H9 (cell line): ENCODE data around the gene MAMDC4. TPM values are rescaled to one million over a fixed set of nuclear protein-coding genes. Genes with fewer than 3 reads are reported as not detected.

ENCODE experiments used
- DNase-seq: peaks from one replicate; pipeline ENCODE4 v3.0.0-alpha.2; 2017
- H2AFZ ChIP-seq: one replicate; pipeline ENCODE4 v1.6.1; 2013; ENCODE audit warnings: mild to moderate bottlenecking, low read length, control low read depth, moderate library complexity
- H2AK5ac ChIP-seq: 2 replicates; pipeline ENCODE4 v1.6.1; 2013; ENCODE audit warnings: low read length, control low read depth, mixed read lengths; ENCODE audit not compliant: insufficient read length
- H2BK120ac ChIP-seq: one replicate; pipeline ENCODE4 v1.6.1; 2013; ENCODE audit warnings: low read depth, mild to moderate bottlenecking, low read length, control low read depth, inconsistent platforms; ENCODE audit not compliant: poor library complexity, severe bottlenecking
- H2BK12ac ChIP-seq: 2 replicates; pipeline ENCODE4 v1.6.1; 2013; ENCODE audit warnings: low read length, control low read depth, mixed read lengths, low read depth; ENCODE audit not compliant: insufficient read length
- H2BK15ac ChIP-seq: 2 replicates; pipeline ENCODE4 v1.6.1; 2013; ENCODE audit warnings: low read depth, low read length, control low read depth
- H2BK20ac ChIP-seq: one replicate; pipeline ENCODE4 v1.6.1; 2013; ENCODE audit warnings: low read depth, mild to moderate bottlenecking, low read length, control low read depth, inconsistent platforms; ENCODE audit not compliant: poor library complexity, severe bottlenecking
- H2BK5ac ChIP-seq: 2 replicates; pipeline ENCODE4 v1.6.1; 2013; ENCODE audit warnings: low read length, control low read depth, mixed read lengths; ENCODE audit not compliant: insufficient read length
- H3K14ac ChIP-seq: 2 replicates; pipeline ENCODE4 v1.6.1; 2013; ENCODE audit warnings: low read length, control low read depth; ENCODE audit not compliant: insufficient read depth
- H3K18ac ChIP-seq: 2 replicates; pipeline ENCODE4 v1.6.1; 2013; ENCODE audit warnings: low read depth, mild to moderate bottlenecking, mixed read lengths, low read length, control low read depth; ENCODE audit not compliant: insufficient read length
- H3K23ac ChIP-seq: 2 replicates; pipeline ENCODE4 v1.6.1; 2013; ENCODE audit warnings: low read length, control low read depth, mixed read lengths, low read depth; ENCODE audit not compliant: insufficient read length
- H3K23me2 ChIP-seq: 2 replicates; pipeline ENCODE4 v1.6.1; 2013; ENCODE audit warnings: low read depth, mild to moderate bottlenecking, mixed read lengths, low read length, control low read depth; ENCODE audit not compliant: insufficient read length, poor library complexity, severe bottlenecking
- H3K27ac ChIP-seq: 2 replicates; pipeline ENCODE4 v1.5.1; 2013; ENCODE audit warnings: low read length, control low read depth, mixed read lengths, low read depth; ENCODE audit not compliant: insufficient read length
- H3K27me3 ChIP-seq: 2 replicates; pipeline ENCODE4 v1.6.1; 2013; ENCODE audit warnings: low read length, control low read depth, inconsistent platforms; ENCODE audit not compliant: insufficient read depth
- H3K4ac ChIP-seq: 2 replicates; pipeline ENCODE4 v1.6.1; 2013; ENCODE audit warnings: low read depth, mild to moderate bottlenecking, control low read depth, inconsistent platforms, low read length, moderate library complexity
- H3K4me1 ChIP-seq: 2 replicates; pipeline ENCODE4 v1.6.1; 2013; ENCODE audit warnings: low read length, control low read depth, inconsistent platforms; ENCODE audit not compliant: insufficient read depth
- H3K4me2 ChIP-seq: 2 replicates; pipeline ENCODE4 v1.6.1; 2013; ENCODE audit warnings: low read length, control low read depth, mixed read lengths; ENCODE audit not compliant: insufficient read length, insufficient read depth
- H3K56ac ChIP-seq: 2 replicates; pipeline ENCODE4 v1.6.1; 2013; ENCODE audit warnings: low read depth, mild to moderate bottlenecking, mixed read lengths, low read length, control low read depth; ENCODE audit not compliant: insufficient read length
- H3K79me1 ChIP-seq: 2 replicates; pipeline ENCODE4 v1.6.1; 2013; ENCODE audit warnings: low read depth, mild to moderate bottlenecking, moderate library complexity, low read length, control low read depth, inconsistent platforms; ENCODE audit not compliant: insufficient read depth, poor library complexity, severe bottlenecking
- H3K79me2 ChIP-seq: 2 replicates; pipeline ENCODE4 v1.6.1; 2013; ENCODE audit warnings: low read length, control low read depth, inconsistent platforms; ENCODE audit not compliant: insufficient read depth
- H3K9ac ChIP-seq: 2 replicates; pipeline ENCODE4 v1.6.1; 2013; ENCODE audit warnings: low read length, control low read depth, mixed read lengths; ENCODE audit not compliant: insufficient read length; ENCODE audit errors: extremely low read depth
- H3K9me3 ChIP-seq: one replicate; pipeline ENCODE4 v1.6.1; 2013; ENCODE audit warnings: low read depth, low read length, inconsistent platforms; ENCODE audit not compliant: control insufficient read depth
- H3T11ph ChIP-seq: one replicate; pipeline ENCODE4 v1.6.1; 2013; ENCODE audit warnings: mild to moderate bottlenecking, low read length, control low read depth, inconsistent platforms
- H4K20me1 ChIP-seq: one replicate; pipeline ENCODE4 v1.6.1; 2013; ENCODE audit not compliant: control insufficient read depth, insufficient read length, insufficient read depth
- H4K5ac ChIP-seq: 2 replicates; pipeline ENCODE4 v1.6.1; 2013; ENCODE audit warnings: low read depth, mild to moderate bottlenecking, mixed read lengths, low read length, control low read depth; ENCODE audit not compliant: insufficient read length
- H4K8ac ChIP-seq: replicated peaks from 2 replicates; pipeline ENCODE4 v1.6.1; 2013; ENCODE audit warnings: low read length, control low read depth, mixed read lengths, low read depth; ENCODE audit not compliant: insufficient read length
- H4K91ac ChIP-seq: 2 replicates; pipeline ENCODE4 v1.6.1; 2013; ENCODE audit warnings: low read depth, mild to moderate bottlenecking, moderate library complexity, mixed read lengths, low read length, control low read depth; ENCODE audit not compliant: insufficient read length
- H3K27ac Mint-ChIP-seq, 3 experiments: 2 replicates in 2 of 3; 3 replicates in 1 of 3; pipeline ENCODE4 v1.8.0; 2020 to 2021; ENCODE audit warnings: mixed read lengths in 3 of 3, mild to moderate bottlenecking in 1 of 3, moderate library complexity in 1 of 3
- H3K27me3 Mint-ChIP-seq: 2 replicates; pipeline ENCODE4 v1.8.0; 2021; ENCODE audit warnings: low read depth, mild to moderate bottlenecking, moderate library complexity, mixed read lengths
- H3K36me3 Mint-ChIP-seq, 3 experiments: 2 replicates in 2 of 3; 3 replicates in 1 of 3; pipeline ENCODE4 v1.8.0; 2020 to 2021; ENCODE audit warnings: low read depth in 3 of 3, mixed read lengths in 3 of 3; ENCODE audit not compliant: insufficient read depth in 1 of 3
- H3K4me1 Mint-ChIP-seq, 2 experiments: 2 replicates each; pipeline ENCODE4 v1.8.0; 2020; ENCODE audit warnings: mixed read lengths in 2 of 2
- H3K4me3 Mint-ChIP-seq, 2 experiments: 2 replicates in 1 of 2; 3 replicates in 1 of 2; pipeline ENCODE4 v1.8.0; 2020 to 2021; ENCODE audit warnings: mild to moderate bottlenecking in 2 of 2, mixed read lengths in 2 of 2, moderate library complexity in 1 of 2
- H3K9me3 Mint-ChIP-seq, 2 experiments: 2 replicates in 1 of 2; 3 replicates in 1 of 2; pipeline ENCODE4 v1.8.0; 2020; ENCODE audit warnings: mild to moderate bottlenecking in 2 of 2, mixed read lengths in 2 of 2, moderate library complexity in 1 of 2
- CTCF ChIP-seq: fragments of 200-600 bp; sonication (generic); conservative IDR thresholded peaks from 3 replicates; pipeline ENCODE4 v1.8.0; 2021; ENCODE audit warnings: antibody characterized with exemption, mild to moderate bottlenecking
- WGBS: extraction: QIAGEN DNeasy Blood & Tissue Kit; methylation state at CpG from one replicate; pipeline ENCODE4 v1.1.7; 2013; ENCODE audit warnings: missing lambda C conversion rate, low lambda C conversion rate, mixed read lengths; ENCODE audit not compliant: insufficient read length; ENCODE audit errors: extremely low coverage; 5-methylcytosine and 5-hydroxymethylcytosine counted together
- total RNA-seq: library from RNA; stranded (reverse); gene quantifications from 2 replicates; pipeline ENCODE4 v1.2.1, GENCODE V29; 2021

MAMDC4 gene
- total RNA-seq, 1 experiment from 2014 or later = 9.2 TPM

- H3K23ac ChIP-seq = no peak overlapping the region
- Mint-ChIP-seq H3K4me3 (no peak overlapping the region), H3K4me1 (peaks cover 5 to 6% of the 10 kb centered on the region in 2 experiments)
Observed at GRCh38 chr9:136861874-136862457, 9.8 kb downstream of the MAMDC4 start.

More at GRCh38 chr9:136861874-136862457, 9.8 kb downstream of the MAMDC4 start:
- no CpG with 5 or more reads among the region's 26 CpGs for WGBS
- Histone ChIP-seq H2BK5ac (no peak overlapping the region), H2BK15ac (no peak overlapping the region), H3K27ac (no peak overlapping the region), H4K91ac (no peak overlapping the region), H4K8ac (no peak overlapping the region), H3T11ph (no peak overlapping the region), H3K4me2 (no peak overlapping the region), H3K4ac (no peak overlapping the region), H2AFZ (no peak overlapping the region), H3K18ac (no peak overlapping the region), H3K27me3 (no peaks in the 10 kb centered on the region), H3K9ac (no peak overlapping the region), H3K79me2 (peaks cover 2% of the 10 kb centered on the region; the same call in 1 of the 2 replicates), H4K20me1 (no peaks in the 10 kb centered on the region), H4K5ac (no peak overlapping the region), H3K4me1 (0 out of 2 replicates have a peak, but pooled peaks cover 3% of the 10 kb centered on the region), H3K79me1 (peaks cover 2% of the 10 kb centered on the region), H2BK12ac (no peak overlapping the region), H3K56ac (no peak overlapping the region), H2BK20ac (no peak overlapping the region), H2AK5ac (no peak overlapping the region), H2BK120ac (no peak overlapping the region), H3K9me3 (no peaks in the 10 kb centered on the region), H3K23me2 (peaks cover 4% of the 10 kb centered on the region), H3K14ac (no peak overlapping the region)
- Mint-ChIP-seq H3K27me3 (no peaks in the 10 kb centered on the region; the same call in none of the 2 replicates), H3K9me3 (peaks cover 0 to 2% of the 10 kb centered on the region in 2 experiments; a peak in 1 of 5 replicates), H3K27ac (no peak overlapping the region), H3K36me3 (peaks cover 13 to 45% (median 37%) of the 10 kb centered on the region in 3 experiments)
- TF ChIP-seq CTCF = no peak
- DNase-seq = no peak
